Bronchial epithelial cell (primary cell): Measurements from ENCODE around the gene APOC3. TPM values are rescaled to one million over a fixed set of nuclear protein-coding genes. Genes with fewer than 3 reads are reported as not detected.

Experiments used
- DNase-seq: peaks from one replicate; pipeline ENCODE4 v3.0.0-alpha.2; 2010; ENCODE audit warnings: low read depth
- FAIRE-seq: peaks from 2 replicates; lab custom pipeline; 2011; peaks lifted over from hg19 to GRCh38; lab: Jason Lieb, UNC
- H3K27me3 ChIP-seq: 2 replicates; pipeline ENCODE4 v1.5.1; 2011; ENCODE audit warnings: low read length; ENCODE audit not compliant: control insufficient read depth, insufficient read depth
- H3K36me3 ChIP-seq: 2 replicates; pipeline ENCODE4 v1.5.1; 2011; ENCODE audit warnings: low read length; ENCODE audit not compliant: control insufficient read depth, insufficient read depth
- H3K4me3 ChIP-seq: 2 replicates; pipeline ENCODE4 v1.5.1; 2011; ENCODE audit warnings: mild to moderate bottlenecking, low read depth, low read length, control low read depth
- CTCF ChIP-seq: IDR thresholded peaks from 2 replicates; pipeline ENCODE4 v1.5.1; 2011; ENCODE audit warnings: mild to moderate bottlenecking, moderate library complexity, low read length, control low read depth, inconsistent platforms; ENCODE audit not compliant: insufficient read depth, severe bottlenecking
- total RNA-seq: library from RNA; depleted of rRNA; stranded (reverse); fragments of >200 nt; gene quantifications from 2 replicates; pipeline ENCODE4 v1.2.1, GENCODE V29; 2014

The APOC3 gene
- total RNA-seq, 1 donor from 2014 or later: not detected

- TF ChIP-seq CTCF: no peak
- no peak for FAIRE-seq
- Histone ChIP-seq H3K4me3 (no peak overlapping the region), H3K27me3 (no peaks in the 10 kb centered on the region), H3K36me3 (no peaks in the 10 kb centered on the region)
- no peak for DNase-seq
These were observed 829 bp upstream of the APOC3 start for GRCh38 chr11:116828632-116829524.

GRCh38 chr11:116830184-116830912 is 641 bp downstream of the APOC3 start:
- no peak for TF ChIP-seq CTCF
- FAIRE-seq (no peak), DNase-seq (no peak)
- Histone ChIP-seq H3K36me3 (no peaks in the 10 kb centered on the region), H3K4me3 (no peak overlapping the region), H3K27me3 (no peaks in the 10 kb centered on the region)

DNA sequence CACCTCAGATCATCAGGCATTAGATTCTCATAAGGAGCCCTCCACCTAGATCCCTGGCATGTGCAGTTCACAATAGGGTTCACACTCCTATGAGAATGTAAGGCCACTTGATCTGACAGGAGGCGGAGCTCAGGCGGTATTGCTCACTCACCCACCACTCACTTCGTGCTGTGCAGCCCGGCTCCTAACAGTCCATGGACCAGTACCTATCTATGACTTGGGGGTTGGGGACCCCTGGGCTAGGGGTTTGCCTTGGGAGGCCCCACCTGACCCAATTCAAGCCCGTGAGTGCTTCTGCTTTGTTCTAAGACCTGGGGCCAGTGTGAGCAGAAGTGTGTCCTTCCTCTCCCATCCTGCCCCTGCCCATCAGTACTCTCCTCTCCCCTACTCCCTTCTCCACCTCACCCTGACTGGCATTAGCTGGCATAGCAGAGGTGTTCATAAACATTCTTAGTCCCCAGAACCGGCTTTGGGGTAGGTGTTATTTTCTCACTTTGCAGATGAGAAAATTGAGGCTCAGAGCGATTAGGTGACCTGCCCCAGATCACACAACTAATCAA is 2.2 kb downstream of the APOC3 start:
- FAIRE-seq (no peak), DNase-seq (no peak)
- H3K36me3 ChIP-seq: no peaks in the 10 kb centered on the region
- no peak overlapping the region for H3K4me3 ChIP-seq
- no peak for TF ChIP-seq CTCF
- H3K27me3 ChIP-seq: no peaks in the 10 kb centered on the region

- FAIRE-seq (peak; percentile 55), DNase-seq (no peak)
- no peak overlapping the region for H3K4me3 ChIP-seq
These were observed 2.9 kb downstream of the APOC3 start for GRCh38 chr11:116832350-116833290.

More at GRCh38 chr11:116832350-116833290, 2.9 kb downstream of the APOC3 start:
- Histone ChIP-seq H3K36me3 (no peaks in the 10 kb centered on the region), H3K27me3 (no peaks in the 10 kb centered on the region)
- no peak for TF ChIP-seq CTCF
